HepG2 (cell line): Measurements from ENCODE around the gene WDR47. TPM values are rescaled to one million over a fixed set of nuclear protein-coding genes. Genes with fewer than 3 reads are reported as not detected.
A peak's percentile ranks its signal among the peaks of the same experiment; 100 is the strongest.

ENCODE experiments used
- ATAC-seq: fragments of 200-7000 bp; cut with Tn5 transposase; 3 replicates; pipeline ENCODE4 v1.9.1; 2020; ENCODE audit warnings: mild to moderate bottlenecking, moderate library complexity
- BruUV-seq: library from RNA; stranded (reverse); fragments of 400-500 nt; replicated peaks from 2 replicates; lab custom pipeline; 2021; lab: Mats Ljungman, UMichigan
- CTCF ChIA-PET: fragments of 300-600 bp; formaldehyde crosslinking; extraction: SDS; loops from one replicate; lab custom pipeline; 2021; ENCODE audit warnings: low total read pairs, inconsistent platforms, low intra/inter-chr PET ratio; lab: Yijun Ruan, JAX
- POLR2A ChIA-PET: fragments of 350-600 bp; sonication (Branson Sonifier 250); formaldehyde crosslinking; loops from one replicate; lab custom pipeline; 2020; ENCODE audit warnings: antibody characterized with exemption, inconsistent platforms; lab: Yijun Ruan, JAX
- DNase-seq: peaks from one replicate; pipeline ENCODE4 v3.0.0-alpha.2; 2015; ENCODE audit warnings: low spot score
- FAIRE-seq: peaks from 3 replicates; lab custom pipeline; 2011; peaks lifted over from hg19 to GRCh38; lab: Jason Lieb, UNC
- H2AFZ ChIP-seq: one replicate; pipeline ENCODE4 v1.6.1; 2011; ENCODE audit warnings: low read length, inconsistent platforms
- H3K27ac ChIP-seq: fragments of 300-600 bp; 3 replicates; pipeline ENCODE4 v1.8.0; 2011; ENCODE audit warnings: mixed run types, mild to moderate bottlenecking, mixed read lengths, low read length, inconsistent platforms; ENCODE audit not compliant: insufficient read depth; ENCODE audit errors: extremely low read length
- H3K27me3 ChIP-seq, 2 experiments: fragments of 200-600 bp in 1 of 2; 2 replicates in 1 of 2; 3 replicates in 1 of 2; pipeline versions ENCODE4 v1.6.0 to v1.8.0; 2011; ENCODE audit warnings: low read length in 2 of 2, mild to moderate bottlenecking in 2 of 2, moderate library complexity in 2 of 2, inconsistent platforms in 1 of 2; ENCODE audit not compliant: insufficient read depth in 2 of 2, control insufficient read depth in 1 of 2
- H3K36me3 ChIP-seq, 2 experiments: fragments of 200-600 bp in 1 of 2; replicated peaks in 1 of 2; 2 replicates in 1 of 2; 3 replicates in 1 of 2; pipeline versions ENCODE4 v1.5.1 to v1.8.0; 2011; ENCODE audit warnings: low read length in 2 of 2, inconsistent platforms in 1 of 2; ENCODE audit not compliant: insufficient read depth in 2 of 2, control insufficient read depth in 1 of 2
- H3K4me1 ChIP-seq: 2 replicates; pipeline ENCODE4 v1.5.1; 2012; ENCODE audit warnings: low read length, inconsistent platforms; ENCODE audit not compliant: insufficient read depth
- H3K4me2 ChIP-seq: 2 replicates; pipeline ENCODE4 v1.6.0; 2011; ENCODE audit warnings: low read depth, low read length, inconsistent platforms
- H3K4me3 ChIP-seq, 3 experiments: fragments of 200-600 bp in 1 of 3; sonication (generic), shearing (Covaris generic) in 1 of 3; replicated peaks in 1 of 3; 2 replicates each; pipeline ENCODE4 v1.5.1; 2011 to 2016; ENCODE audit warnings: low read length in 3 of 3, inconsistent platforms in 2 of 3, low read depth in 2 of 3, mild to moderate bottlenecking in 2 of 3, control low read depth in 1 of 3, mixed read lengths in 1 of 3; ENCODE audit not compliant: insufficient read depth in 1 of 3
- H3K79me2 ChIP-seq: one replicate; pipeline ENCODE4 v1.6.1; 2011; ENCODE audit warnings: low read length, inconsistent platforms; ENCODE audit not compliant: insufficient read depth
- H3K9ac ChIP-seq: 2 replicates; pipeline ENCODE4 v1.6.0; 2011; ENCODE audit warnings: mild to moderate bottlenecking, low read depth, low read length, inconsistent platforms; ENCODE audit not compliant: insufficient read depth
- H3K9me3 ChIP-seq: 2 replicates; pipeline ENCODE4 v1.5.1; 2012; ENCODE audit warnings: mild to moderate bottlenecking, low read length
- H4K20me1 ChIP-seq: 2 replicates; pipeline ENCODE4 v1.6.0; 2011; ENCODE audit warnings: inconsistent platforms, mild to moderate bottlenecking, low read length, moderate library complexity; ENCODE audit not compliant: insufficient read depth
- DR1 ChIP-seq: sonication (generic); formaldehyde crosslinking; IDR thresholded peaks from 2 replicates; pipeline ENCODE4 v1.8.0; 2021; ENCODE audit warnings: mild to moderate bottlenecking, missing genetic modification reagents, inconsistent platforms
- HNRNPK ChIP-seq: fragments of 200-400 bp; formaldehyde crosslinking; IDR thresholded peaks from 2 replicates; pipeline ENCODE4 v1.6.1; 2018; ENCODE audit warnings: low read length, low read depth, moderate library complexity, mild to moderate bottlenecking; ENCODE audit not compliant: poor library complexity, severe bottlenecking
- KDM5A ChIP-seq: fragments of 200-600 bp; sonication (generic); IDR thresholded peaks from 2 replicates; pipeline ENCODE4 v1.7.0; 2018; ENCODE audit warnings: antibody characterized with exemption, mild to moderate bottlenecking, low read length, borderline replicate concordance
- MTA3 ChIP-seq: sonication (generic); formaldehyde crosslinking; IDR thresholded peaks from 2 replicates; pipeline ENCODE4 v1.4.0; 2020; ENCODE audit warnings: missing genetic modification reagents
- NR2F6 ChIP-seq, 2 experiments: IDR thresholded peaks; 2 replicates each; pipeline ENCODE4 v1.6.1; 2016; ENCODE audit warnings: antibody characterized with exemption in 1 of 2, mild to moderate bottlenecking in 1 of 2
- PCBP2 ChIP-seq: fragments of 200-400 bp; formaldehyde crosslinking; optimal IDR thresholded peaks from 2 replicates; pipeline ENCODE3; 2018; ENCODE audit warnings: low read length, low read depth; ENCODE audit not compliant: poor library complexity, severe bottlenecking
- SNAPC2 ChIP-seq: sonication (generic); formaldehyde crosslinking; IDR thresholded peaks from 2 replicates; pipeline ENCODE4 v1.8.1; 2022; ENCODE audit warnings: mild to moderate bottlenecking, missing genetic modification reagents
- TCF7L2 ChIP-seq: IDR thresholded peaks from 2 replicates; pipeline ENCODE4 v1.6.1; 2011; ENCODE audit warnings: mild to moderate bottlenecking, low read depth, low read length, moderate library complexity
- XBP1 ChIP-seq: sonication (generic); formaldehyde crosslinking; IDR thresholded peaks from 2 replicates; pipeline ENCODE4 v1.5.0; 2020; ENCODE audit warnings: missing genetic modification reagents
- ZBTB37 ChIP-seq: sonication (generic); formaldehyde crosslinking; IDR thresholded peaks from 2 replicates; pipeline ENCODE4 v1.4.0; 2020; ENCODE audit warnings: mild to moderate bottlenecking, missing genetic modification reagents
- ZKSCAN8 ChIP-seq: IDR thresholded peaks from 2 replicates; pipeline ENCODE4 v1.6.1; 2016; ENCODE audit warnings: borderline replicate concordance, missing genetic modification reagents, missing compliant biosample characterization
- ZNF225 ChIP-seq: sonication (generic); formaldehyde crosslinking; IDR thresholded peaks from 2 replicates; pipeline ENCODE4 v1.4.0; 2020; ENCODE audit warnings: mild to moderate bottlenecking, missing genetic modification reagents
- ZNF740 ChIP-seq: sonication (generic); formaldehyde crosslinking; IDR thresholded peaks from 2 replicates; pipeline ENCODE4 v1.4.0; 2020; ENCODE audit warnings: missing genetic modification reagents
- ZNF782 ChIP-seq: sonication (generic); formaldehyde crosslinking; IDR thresholded peaks from 2 replicates; pipeline ENCODE4 v1.4.0; 2020; ENCODE audit warnings: missing genetic modification reagents, mild to moderate bottlenecking, borderline replicate concordance
- ZSCAN29 ChIP-seq: sonication (generic); formaldehyde crosslinking; conservative IDR thresholded peaks from 2 replicates; pipeline ENCODE4 v1.4.0; 2020; ENCODE audit warnings: mild to moderate bottlenecking, missing genetic modification reagents
- WGBS: methylation state at CpG from one replicate; pipeline ENCODE4 v1.1.6; 2017; ENCODE audit warnings: low lambda C conversion rate; 5-methylcytosine and 5-hydroxymethylcytosine counted together
- in situ Hi-C: cut with HindIII; loops from 2 replicates; pipeline ENCODE4 v1.10.0; 2017; ENCODE audit warnings: low pct_unique_long_range_greater_than_20kb; ENCODE audit not compliant: extremely low pct_ligation_motif_present
- intact Hi-C: fragments of 100-400 bp; cut with micrococcal nuclease; formaldehyde crosslinking; loops from one replicate; pipeline ENCODE4 v1.10.0; 2022; ENCODE audit not compliant: unreplicated experiment
- polyA plus RNA-seq, 8 experiments: library from polyadenylated mRNA; depleted of rRNA in 3 of 8; stranded (reverse) in 7 of 8; unstranded in 1 of 8; fragments of >200 nt; fragmentation: Illumina TruSeq in 4 of 8; extraction: Trizol in 4 of 8; gene quantifications; 2 replicates each; pipeline versions ENCODE4 v1.2.1 to v1.2.3, GENCODE V29; 2011 to 2016; ENCODE audit warnings: low read depth in 4 of 8, missing spikeins in 1 of 8, mixed read lengths in 1 of 8; ENCODE audit not compliant: insufficient read depth in 1 of 8
- total RNA-seq, 5 experiments: library from RNA; depleted of rRNA; stranded (reverse); fragments of >200 nt; fragmentation: Illumina TruSeq; extraction: Trizol; gene quantifications; 2 replicates each; pipeline ENCODE4 v1.2.3, GENCODE V29; 2016; ENCODE audit warnings: low read depth in 1 of 5
- TF ChIP-seq, protein P1 (sequence below): sonication (generic); formaldehyde crosslinking; conservative IDR thresholded peaks from 2 replicates; pipeline ENCODE4 v1.5.0; 2020; ENCODE audit warnings: missing genetic modification reagents
- TF ChIP-seq, protein P2 (sequence below): sonication (generic); formaldehyde crosslinking; IDR thresholded peaks from 2 replicates; pipeline ENCODE4 v1.4.0; 2020; ENCODE audit warnings: mild to moderate bottlenecking, missing genetic modification reagents

Gene WDR47
- total and polyA plus RNA-seq, 2 of the 13 experiments (the other 11 are each of a cell fraction or from before 2014, with no cell fraction given), result 4.3 to 5.9 TPM

GRCh38 chr1:109048335-109048734, 6.4 kb upstream of the WDR47 start:
- TF ChIP-seq ZNF740 (CRISPR knock-in tag) (no peak), ZNF225 (CRISPR knock-in tag) (no peak), NR2F6 (IDR thresholded peaks at IDR 0.05) (no peak), NR2F6 (CRISPR knock-in tag; IDR thresholded peaks at IDR 0.05) (no peak), MTA3 (CRISPR knock-in tag) (no peak), HNRNPK (peak; percentile 47)
- no peaks in the 10 kb centered on the region for H3K36me3 ChIP-seq
- ChIA-PET CTCF (no interaction called here), POLR2A (no interaction called here)
- in situ Hi-C loops (no loop called here), intact Hi-C loops (no loop called here)
- H3K27ac ChIP-seq, result no peak overlapping the region
- ATAC-seq, result no peak
- H3K4me1 ChIP-seq, result peaks cover 27% of the 10 kb centered on the region
- no peak overlapping the region for H2AFZ ChIP-seq
- no peak for DNase-seq
- no peaks in the 10 kb centered on the region for H3K79me2 ChIP-seq
- FAIRE-seq, result no peak
- H3K9ac ChIP-seq, result no peak overlapping the region
- no peaks in the 10 kb centered on the region for H3K27me3 ChIP-seq
- H3K9me3 ChIP-seq, result no peaks in the 10 kb centered on the region
- no peak overlapping the region for H3K4me3 ChIP-seq
- WGBS, result 2% methylated on average over 2 of the region's 2 CpGs
- no TSS peak for BruUV-seq
- no peaks in the 10 kb centered on the region for H4K20me1 ChIP-seq
- H3K4me2 ChIP-seq, result no peak overlapping the region

- CTCF ChIA-PET, result no interaction called here
- H3K4me3 ChIP-seq, result no peak overlapping the region
- TF ChIP-seq ZSCAN29 (CRISPR knock-in tag) (no peak), ZBTB37 (CRISPR knock-in tag) (0 out of 2 replicates have a peak, but pooled peaks have one; percentile 3), ZKSCAN8 (CRISPR knock-in tag) (no peak), DR1 (CRISPR knock-in tag) (no peak), PCBP2 (no peak), KDM5A (no peak), ZNF782 (no peak), TCF7L2 (no peak), SNAPC2 (no peak), XBP1 (CRISPR knock-in tag) (no peak)
- TF ChIP-seq, protein P1, sequence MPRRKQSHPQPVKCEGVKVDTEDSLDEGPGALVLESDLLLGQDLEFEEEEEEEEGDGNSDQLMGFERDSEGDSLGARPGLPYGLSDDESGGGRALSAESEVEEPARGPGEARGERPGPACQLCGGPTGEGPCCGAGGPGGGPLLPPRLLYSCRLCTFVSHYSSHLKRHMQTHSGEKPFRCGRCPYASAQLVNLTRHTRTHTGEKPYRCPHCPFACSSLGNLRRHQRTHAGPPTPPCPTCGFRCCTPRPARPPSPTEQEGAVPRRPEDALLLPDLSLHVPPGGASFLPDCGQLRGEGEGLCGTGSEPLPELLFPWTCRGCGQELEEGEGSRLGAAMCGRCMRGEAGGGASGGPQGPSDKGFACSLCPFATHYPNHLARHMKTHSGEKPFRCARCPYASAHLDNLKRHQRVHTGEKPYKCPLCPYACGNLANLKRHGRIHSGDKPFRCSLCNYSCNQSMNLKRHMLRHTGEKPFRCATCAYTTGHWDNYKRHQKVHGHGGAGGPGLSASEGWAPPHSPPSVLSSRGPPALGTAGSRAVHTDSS (CRISPR knock-in tag), result no peak
- TF ChIP-seq, protein P2, sequence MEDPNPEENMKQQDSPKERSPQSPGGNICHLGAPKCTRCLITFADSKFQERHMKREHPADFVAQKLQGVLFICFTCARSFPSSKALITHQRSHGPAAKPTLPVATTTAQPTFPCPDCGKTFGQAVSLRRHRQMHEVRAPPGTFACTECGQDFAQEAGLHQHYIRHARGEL (CRISPR knock-in tag), result no peak
Observed at GRCh38 chr1:109047339-109047738, 5.4 kb upstream of the WDR47 start.

More at GRCh38 chr1:109047339-109047738, 5.4 kb upstream of the WDR47 start:
- H3K79me2 ChIP-seq, result no peaks in the 10 kb centered on the region
- no peak overlapping the region for H3K4me2 ChIP-seq
- no peaks in the 10 kb centered on the region for H4K20me1 ChIP-seq
- no peak for ATAC-seq
- H3K4me1 ChIP-seq, result peaks cover 27% of the 10 kb centered on the region
- intact Hi-C loops (no loop called here), in situ Hi-C loops (no loop called here)
- WGBS, result 32% methylated on average over 6 of the region's 6 CpGs
- no peak overlapping the region for H3K9ac ChIP-seq
- no peak overlapping the region for H2AFZ ChIP-seq
- H3K27me3 ChIP-seq, result no peaks in the 10 kb centered on the region; a peak in 1 of 5 replicates
- no peak for DNase-seq
- H3K9me3 ChIP-seq, result no peaks in the 10 kb centered on the region
- no peaks in the 10 kb centered on the region for H3K36me3 ChIP-seq
- H3K27ac ChIP-seq, result no peak overlapping the region
- BruUV-seq, result no TSS peak
- FAIRE-seq, result no peak
- POLR2A ChIA-PET, result no interaction called here
